Measurements from ENCODE around the gene CRB1.

- no peak for TF ChIP-seq CTCF (IDR thresholded peaks at IDR 0.05 in 4 of 5, conservative IDR thresholded peaks at IDR 0.05 in 1 of 5)
- no peak for TF ChIP-seq POLR2A (IDR thresholded peaks at IDR 0.05)
These were observed 199.8 kb downstream of the CRB1 start for GRCh38 chr1:197467881-197468280.
